HG03175 (cell line): ENCODE results near the gene CDCA5.

Source experiments
- ATAC-seq: cut with Tn5 transposase; IDR thresholded peaks from one replicate; pipeline ENCODE4 v1.9.1; 2021; ENCODE audit warnings: mild to moderate bottlenecking, moderate library complexity; ENCODE audit not compliant: unreplicated experiment

CDCA5 gene

GRCh38 chr11:65077451-65077850 is 6.4 kb downstream of the CDCA5 start:
- no peak for ATAC-seq

GRCh38 chr11:65072631-65072966 is 11.2 kb downstream of the CDCA5 start:
- no peak for ATAC-seq

GRCh38 chr11:65071907-65072630 is 11.8 kb downstream of the CDCA5 start:
- no peak for ATAC-seq

GRCh38 chr11:65069217-65069616 is 14.6 kb downstream of the CDCA5 start:
- no peak for ATAC-seq

- ATAC-seq: no peak
Observed at GRCh38 chr11:65067446-65067845, 16.4 kb downstream of the CDCA5 start.

- no peak for ATAC-seq
Observed at GRCh38 chr11:65066805-65067291, 17.0 kb downstream of the CDCA5 start.

GRCh38 chr11:65066315-65066714 is 17.5 kb downstream of the CDCA5 start:
- no peak for ATAC-seq

- ATAC-seq: no peak
Observed at GRCh38 chr11:65065851-65066250, 18.0 kb downstream of the CDCA5 start.

GRCh38 chr11:65064847-65065240 is 19.0 kb downstream of the CDCA5 start:
- ATAC-seq: no peak

- ATAC-seq: no peak
Observed at GRCh38 chr11:65063532-65063931, 20.3 kb downstream of the CDCA5 start.

- ATAC-seq: no peak
Observed at GRCh38 chr11:65060913-65061408, 22.9 kb downstream of the CDCA5 start.

GRCh38 chr11:65059959-65060824 is 23.6 kb downstream of the CDCA5 start:
- no peak for ATAC-seq

GRCh38 chr11:65059523-65059922 is 24.3 kb downstream of the CDCA5 start:
- ATAC-seq: no peak

GRCh38 chr11:65058419-65059054 is 25.3 kb downstream of the CDCA5 start, which contains the start of gene NAALADL1:
Gene NAALADL1, minus strand, starts transcription at chr11:65058553. Its CDS starts 32 bp downstream, at chr11:65058521.
- no peak for ATAC-seq

- ATAC-seq: no peak
Observed at GRCh38 chr11:65058012-65058411, 25.8 kb downstream of the CDCA5 start.

- no peak for ATAC-seq
Observed at GRCh38 chr11:65057526-65057925, 26.3 kb downstream of the CDCA5 start.

GRCh38 chr11:65056999-65057398 is 26.8 kb downstream of the CDCA5 start:
- ATAC-seq: no peak

GRCh38 chr11:65055538-65055937 is 28.3 kb downstream of the CDCA5 start:
- ATAC-seq: no peak

- ATAC-seq: no peak
Observed at GRCh38 chr11:65053827-65054508, 29.9 kb downstream of the CDCA5 start.

GRCh38 chr11:65051398-65051858 is 32.4 kb downstream of the CDCA5 start:
- no peak for ATAC-seq
